ENCODE data around the gene TTLL4.

The TTLL4 gene

DNA sequence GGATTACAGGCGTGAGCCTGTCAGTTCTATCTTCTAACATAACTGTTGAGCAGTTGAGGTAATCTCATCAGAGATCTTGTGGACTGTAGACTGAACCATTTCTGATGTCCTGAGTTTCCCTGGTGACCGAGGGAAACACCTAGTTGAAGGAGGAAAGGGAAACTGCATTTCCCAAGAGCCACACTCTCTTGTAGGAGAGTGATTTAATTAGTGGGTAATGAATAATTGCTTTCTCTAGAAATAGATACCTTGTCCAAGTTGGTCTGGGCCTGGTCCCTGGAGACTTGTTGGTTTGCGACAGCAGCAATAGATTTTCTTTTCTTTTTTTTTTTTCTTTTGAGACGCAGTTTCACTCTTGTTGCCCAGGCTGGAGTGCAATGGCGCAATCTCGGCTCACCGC, 7.4 kb downstream of the TTLL4 start:
- no peak for DNase-seq

DNA sequence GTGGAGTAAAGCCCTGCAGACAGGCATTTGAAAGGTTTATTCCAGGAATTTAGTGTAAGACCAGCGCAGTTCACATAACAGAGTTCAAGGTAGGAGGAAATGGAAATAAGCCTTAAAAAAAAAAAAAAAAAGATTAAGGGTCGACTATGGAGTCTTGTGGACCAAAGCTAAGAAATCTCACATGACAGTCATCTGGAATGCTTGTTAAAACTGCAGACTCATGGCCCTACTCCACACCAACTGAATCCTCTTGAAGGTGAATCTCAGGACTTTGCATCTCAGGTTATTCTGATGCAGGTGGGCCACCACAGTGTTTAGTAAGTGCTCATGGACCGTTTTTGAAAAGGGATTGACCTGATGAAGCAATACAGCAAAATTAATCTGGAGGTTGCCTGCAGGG, 8.8 kb downstream of the TTLL4 start:
- DNase-seq = no peak

DNA sequence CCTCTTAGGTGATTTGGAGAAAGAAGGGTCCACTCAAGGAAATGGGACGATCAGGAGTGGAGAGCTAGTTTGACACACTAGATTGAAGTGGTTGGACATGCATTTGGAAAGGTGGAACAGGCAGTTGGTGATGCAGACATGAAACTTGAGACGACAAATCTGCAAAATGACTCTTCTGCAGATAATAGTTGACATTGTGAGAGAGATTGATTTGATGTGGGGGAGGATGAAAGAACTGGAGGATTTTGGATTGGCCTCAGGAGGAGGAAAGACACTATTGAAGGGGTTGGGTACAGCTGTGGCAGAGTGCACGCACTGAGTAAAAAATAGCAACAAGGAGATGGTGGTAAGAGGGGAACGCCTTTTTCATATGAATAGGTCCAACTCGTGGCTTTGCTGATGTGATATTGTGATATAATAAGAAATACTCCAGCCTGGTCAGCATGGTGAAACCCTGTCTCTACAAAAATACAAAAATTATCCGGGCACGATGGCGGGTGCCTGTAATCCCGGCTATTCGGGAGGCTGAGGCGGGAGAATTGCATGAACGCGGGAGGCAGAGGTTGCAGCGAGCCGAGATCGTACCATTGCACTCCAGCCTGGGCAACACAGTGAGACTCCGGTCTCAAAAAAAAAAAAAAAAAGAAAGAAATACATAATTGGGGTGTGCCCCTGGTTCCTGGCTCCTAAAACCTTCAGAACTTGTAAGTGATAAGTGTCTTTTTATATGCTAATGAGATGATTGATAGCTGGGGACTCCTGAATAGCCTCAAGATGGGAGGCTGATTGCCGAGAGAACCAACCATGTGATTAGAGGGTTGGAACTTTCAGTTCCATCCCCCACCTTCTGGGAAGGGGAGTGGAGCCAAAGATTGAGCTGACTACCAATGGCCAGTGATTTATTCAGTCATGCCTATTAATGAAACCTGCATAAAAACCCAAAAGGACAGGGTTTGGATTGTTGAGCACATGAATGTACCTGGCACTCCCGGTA, 9.7 kb downstream of the TTLL4 start:
- DNase-seq = no peak

DNA sequence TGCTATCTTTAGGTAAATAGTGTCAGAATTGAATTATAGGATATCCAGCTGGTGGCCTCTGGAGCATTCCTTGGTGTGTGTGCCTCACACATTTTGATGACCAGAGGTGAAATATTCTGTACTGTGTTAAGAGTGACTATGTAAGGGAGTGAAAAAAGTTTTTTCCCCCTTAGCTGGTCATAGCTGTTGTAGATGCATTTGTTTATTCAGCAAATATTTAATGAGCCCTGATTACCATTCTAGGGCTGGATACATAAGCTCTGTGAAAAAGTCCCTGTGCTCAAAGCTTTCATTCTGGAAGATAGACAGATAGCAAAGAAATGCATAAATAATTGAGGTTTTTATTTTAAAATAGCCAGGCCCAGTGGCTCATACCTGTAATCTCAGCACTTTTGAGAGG, 10.9 kb downstream of the TTLL4 start:
- no peak for DNase-seq

DNA sequence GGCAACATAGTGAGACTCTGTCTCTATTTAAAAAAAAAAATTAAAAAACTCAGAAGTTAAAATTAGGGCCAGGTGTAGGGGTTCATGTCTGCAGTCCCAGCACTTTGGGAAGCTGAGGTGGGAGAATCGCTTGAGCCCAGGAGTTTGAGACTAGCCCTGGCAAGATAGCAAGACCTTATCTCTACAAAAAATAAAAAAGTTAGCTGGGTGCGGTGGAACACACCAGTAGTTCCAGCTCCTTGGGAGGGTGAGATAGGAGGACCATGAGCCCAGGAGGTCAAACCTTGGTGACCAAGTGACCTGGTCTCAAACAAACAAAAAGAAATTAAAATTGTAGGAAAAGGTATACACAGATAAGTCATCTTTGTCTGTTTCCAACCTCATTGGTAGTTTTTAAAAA, 11.3 kb downstream of the TTLL4 start:
- no peak for DNase-seq

DNA sequence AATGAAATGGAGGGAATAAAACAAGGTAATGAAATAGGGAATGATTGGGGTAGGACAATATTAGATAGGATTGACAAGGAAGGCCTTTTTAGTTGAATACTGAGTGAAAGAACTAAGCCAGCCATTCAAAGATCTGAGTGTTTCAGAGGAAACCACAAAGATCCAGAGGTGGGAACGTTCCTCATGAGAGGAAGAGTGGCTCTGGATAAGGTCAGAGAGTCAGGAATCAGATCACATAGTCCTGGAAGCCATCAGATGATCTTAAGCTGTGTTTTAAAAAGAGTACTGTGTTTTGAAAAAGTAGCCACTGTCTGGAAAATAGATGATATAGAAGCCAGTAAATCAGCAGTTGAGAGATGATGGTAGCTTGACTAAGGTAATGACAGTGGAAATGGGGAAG, 11.8 kb downstream of the TTLL4 start:
- DNase-seq = no peak

DNA sequence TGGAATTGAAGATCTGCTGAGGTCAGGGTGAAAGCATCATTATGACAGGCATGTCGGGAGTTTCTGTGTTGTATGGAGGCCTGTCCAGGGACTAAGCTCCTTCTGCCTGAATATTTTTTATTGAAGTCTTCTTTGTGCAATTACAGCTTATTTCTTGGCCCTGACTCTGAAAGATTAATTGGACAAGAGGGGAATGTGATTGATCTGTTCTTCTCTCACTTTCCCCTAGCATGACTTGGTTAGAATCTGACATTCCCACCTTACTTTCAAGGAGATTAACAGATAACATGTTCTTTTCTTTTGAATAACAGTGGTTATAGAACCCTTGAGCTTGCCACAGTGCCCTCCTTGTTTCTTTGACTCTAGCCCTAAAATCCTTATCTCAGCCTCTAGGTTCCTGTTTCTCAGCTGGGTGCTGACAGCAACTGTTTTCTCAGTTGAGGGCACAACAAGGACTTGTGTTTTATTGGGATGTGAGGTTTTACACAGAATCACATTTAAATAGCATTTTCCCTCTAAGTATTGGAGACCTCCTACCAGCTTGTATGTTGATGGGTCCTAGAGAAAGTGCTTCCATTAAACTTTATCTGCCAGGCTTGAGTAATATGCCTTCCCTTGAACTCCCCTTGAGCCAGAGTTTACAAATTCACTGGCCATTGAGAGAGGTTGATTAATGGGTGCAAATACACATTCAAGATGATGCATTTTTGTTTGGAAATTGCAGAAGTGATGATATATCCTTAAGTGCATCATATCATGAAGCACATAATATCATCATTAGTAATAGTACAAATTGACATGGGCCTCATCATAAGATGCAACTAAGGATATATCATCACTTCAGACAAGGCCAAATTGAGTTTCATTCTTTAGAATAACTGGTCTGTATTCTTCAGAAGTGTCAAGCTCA, 12.5 kb downstream of the TTLL4 start:
- no peak for DNase-seq

DNA sequence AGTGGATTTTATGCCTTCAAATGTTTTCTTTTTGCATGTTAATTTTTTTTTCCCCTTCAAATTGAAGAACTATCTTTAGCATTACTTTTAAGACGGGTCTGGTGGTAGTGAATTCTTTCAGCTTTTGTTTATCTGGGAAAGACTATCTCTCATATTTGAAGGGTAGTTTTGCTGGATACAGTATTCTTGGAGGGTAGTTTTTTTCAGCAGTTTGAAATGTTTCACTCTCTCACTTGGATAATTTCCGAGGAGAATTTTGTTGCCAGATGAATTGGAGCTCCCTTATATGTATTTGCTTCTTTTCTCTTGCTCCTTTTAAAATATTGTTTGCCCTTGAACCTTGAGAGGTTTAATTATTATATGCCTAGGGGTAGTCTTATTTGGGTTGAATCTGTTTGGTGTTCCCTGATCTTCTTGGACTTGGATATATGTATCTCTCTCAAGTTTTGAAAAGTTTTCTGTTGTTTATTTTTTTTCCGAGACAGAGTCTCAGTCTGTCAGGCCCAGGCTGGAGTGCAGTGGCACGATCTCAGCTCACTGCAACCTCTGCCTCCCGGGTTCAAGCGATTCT, 15.5 kb downstream of the TTLL4 start:
- no peak for DNase-seq

GRCh38 chr2:218727502-218728165, 17.0 kb downstream of the TTLL4 start:
- DNase-seq = peak in 1 of 2 donors; percentile 16

DNA sequence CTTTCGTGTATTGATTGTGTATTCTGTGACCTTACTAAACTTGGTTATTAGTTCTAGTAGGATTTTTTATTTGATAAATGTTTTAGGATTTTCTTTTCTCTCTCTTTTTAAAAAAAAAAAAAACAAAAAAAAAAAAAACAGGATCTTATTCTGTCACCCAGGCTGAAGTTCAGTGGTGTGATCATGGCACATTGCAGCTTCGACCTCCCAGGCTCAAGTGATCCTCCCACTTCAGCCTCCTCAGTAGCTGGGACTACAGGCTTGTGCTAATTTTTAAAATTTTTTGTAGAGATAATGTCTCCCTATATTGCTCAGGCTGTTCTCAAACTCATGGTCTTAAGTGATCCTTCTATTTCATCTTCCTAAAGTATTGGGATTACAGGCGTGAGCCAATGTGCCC, 19.0 kb downstream of the TTLL4 start:
- DNase-seq = no peak

- no peak for DNase-seq
Observed at GRCh38 chr2:218732052-218732760, 21.6 kb downstream of the TTLL4 start.

- no peak for DNase-seq
Observed at GRCh38 chr2:218732761-218733158, 22.1 kb downstream of the TTLL4 start.

GRCh38 chr2:218733171-218734021, 22.8 kb downstream of the TTLL4 start:
- peak; percentile 31 to 72 for DNase-seq

DNA sequence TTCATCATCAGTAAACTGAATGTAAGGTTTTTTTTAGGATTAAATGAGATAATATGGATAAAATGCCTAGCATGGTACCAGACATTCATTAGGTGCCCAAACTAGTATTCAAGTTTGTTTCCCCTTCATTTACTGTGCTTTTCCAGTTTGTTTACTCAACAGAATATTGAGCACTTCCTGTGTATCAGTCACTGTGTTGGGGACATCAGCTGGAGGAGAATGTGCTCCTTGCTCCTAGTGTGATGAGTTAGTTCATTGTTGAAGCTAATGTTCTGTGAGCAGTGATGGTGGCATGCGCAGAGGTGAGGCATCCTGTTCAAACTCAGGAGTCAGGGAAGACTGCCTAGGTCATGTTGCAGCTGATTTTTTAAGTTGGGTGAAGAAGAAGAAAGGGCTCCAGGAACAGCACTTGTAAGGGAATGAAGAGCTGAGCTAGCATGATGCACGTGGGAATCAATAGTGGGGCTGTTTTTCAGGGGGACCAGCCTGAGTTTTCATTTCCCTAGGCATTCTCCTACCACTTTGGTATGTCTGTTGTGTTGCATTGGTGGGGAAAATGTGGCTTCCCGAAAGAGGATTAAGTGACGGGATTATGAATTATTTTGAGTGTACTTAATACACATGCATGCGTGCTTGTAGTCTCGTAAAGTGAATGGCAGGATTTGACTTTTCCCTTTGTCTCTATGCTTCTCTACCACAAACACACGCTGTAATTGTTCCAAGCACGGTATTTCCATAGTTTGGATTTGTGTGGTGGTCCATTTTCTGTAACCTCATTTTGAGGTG, 23.7 kb downstream of the TTLL4 start:
- no peak for DNase-seq

DNA sequence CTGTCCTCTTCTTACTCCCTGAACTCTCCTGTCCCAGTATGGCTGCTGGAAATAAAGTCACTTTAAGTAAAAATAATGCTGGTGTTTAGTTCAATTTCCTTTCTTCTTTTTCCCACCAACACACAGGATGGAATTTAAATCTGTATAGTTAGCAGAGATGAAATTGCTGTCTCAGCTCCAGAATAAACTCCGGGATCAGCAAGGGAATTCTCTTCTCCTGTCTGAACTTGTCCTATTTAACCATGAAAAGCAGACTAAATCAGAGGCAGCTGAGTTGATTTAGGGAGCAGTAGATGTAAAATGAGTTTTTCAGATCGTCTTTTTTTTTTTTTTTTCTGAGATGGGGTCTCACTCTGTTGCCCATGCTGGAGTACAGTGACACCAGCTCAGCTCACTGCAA, 25.9 kb downstream of the TTLL4 start:
- DNase-seq = no peak

- no peak for DNase-seq
Observed at GRCh38 chr2:218743068-218743467, 32.4 kb downstream of the TTLL4 start.

DNA sequence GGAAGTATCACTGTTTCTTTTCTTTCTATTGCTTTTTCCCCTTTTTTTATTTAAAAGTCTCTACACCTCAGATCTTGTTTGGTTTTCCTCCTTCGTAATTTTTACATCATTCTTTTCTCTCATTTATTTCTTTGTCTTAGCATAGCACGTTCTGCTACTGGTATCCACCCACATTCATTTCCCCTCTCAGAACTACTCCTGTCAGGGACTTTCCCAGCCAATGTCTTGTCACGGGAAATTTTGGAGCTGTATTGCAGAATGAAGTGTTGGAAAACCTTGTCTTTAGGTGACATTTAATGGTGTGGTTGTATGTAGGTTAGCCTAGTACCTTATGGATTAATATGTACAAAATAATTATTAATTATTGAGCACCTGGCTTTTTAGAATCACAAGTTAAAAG, 34.0 kb downstream of the TTLL4 start:
- DNase-seq = peak in 1 of 2 donors; percentile 20

DNA sequence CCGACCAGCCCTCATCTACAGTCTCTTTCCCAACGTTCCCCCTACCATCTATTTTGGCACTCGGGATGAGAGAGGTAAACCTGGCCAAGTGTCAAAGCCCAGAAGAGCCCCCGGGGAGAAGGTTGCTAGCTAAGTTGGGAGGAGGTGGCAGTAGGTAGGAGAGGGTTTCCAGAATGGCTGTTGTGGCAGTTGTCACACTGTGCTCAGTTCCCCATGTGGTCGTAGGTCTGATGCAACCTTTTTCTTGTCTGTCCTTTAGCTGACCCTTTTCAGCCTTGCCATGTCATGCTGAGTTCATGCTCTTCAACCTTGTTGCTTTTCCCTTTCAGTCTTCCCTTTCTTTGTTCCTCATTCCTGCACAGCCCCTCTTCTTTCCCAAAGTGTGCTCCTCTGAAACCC, 34.5 kb downstream of the TTLL4 start:
- DNase-seq = peak in 1 of 2 donors; percentile 56

DNA sequence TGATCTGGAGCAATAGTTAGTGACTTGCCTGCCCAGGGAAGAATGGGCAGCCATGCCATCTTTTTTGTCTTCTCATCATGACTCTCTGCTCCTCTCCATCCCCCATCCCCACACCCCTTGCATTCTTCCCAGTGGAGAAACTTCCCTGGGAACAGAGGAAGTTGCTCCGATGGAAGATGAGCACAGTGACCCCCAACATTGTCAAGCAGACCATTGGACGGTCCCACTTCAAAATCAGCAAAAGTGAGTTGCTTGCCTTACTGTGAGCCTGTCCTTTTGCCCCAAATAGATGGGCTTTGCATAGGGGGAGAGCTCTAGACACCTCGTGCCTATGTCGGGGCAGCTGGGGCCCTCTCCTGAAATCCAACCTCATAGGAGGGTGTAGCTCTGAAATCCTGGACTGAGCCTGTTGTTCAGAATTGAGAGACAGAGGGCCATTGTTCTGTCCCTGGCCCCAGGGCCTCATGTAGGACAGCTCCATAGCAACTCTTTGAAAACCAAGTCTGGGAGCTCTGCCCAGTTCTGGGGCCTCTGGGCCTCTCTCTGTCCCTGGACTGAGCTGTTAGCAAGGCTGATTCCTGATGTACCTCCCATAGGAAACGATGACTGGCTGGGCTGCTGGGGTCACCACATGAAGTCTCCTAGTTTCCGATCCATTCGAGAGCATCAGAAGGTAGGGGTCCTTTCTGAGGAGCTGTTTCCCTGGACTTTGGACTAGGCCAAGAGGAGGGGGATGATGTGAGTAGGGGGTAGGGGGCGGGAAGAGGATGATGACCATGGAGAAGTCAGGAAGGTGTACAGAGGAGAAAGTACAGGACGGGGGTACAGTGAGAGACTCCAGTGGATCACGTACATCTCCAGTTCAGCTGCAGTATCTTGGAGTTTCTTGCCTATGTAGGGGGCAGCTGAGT, 35.2 kb downstream of the TTLL4 start:
- DNase-seq = no peak
